GM18870 (cell line): Measurements from ENCODE around the gene CRYL1.
"Not testable (repeated sequence)": the region's sequence is repeated elsewhere in the genome, so short reads cannot be mapped to it uniquely, and the experiment has no call there.

Experiments
- ATAC-seq: cut with Tn5 transposase; IDR thresholded peaks from one replicate; pipeline ENCODE4 v1.9.1; 2021; ENCODE audit warnings: moderate library complexity; ENCODE audit not compliant: unreplicated experiment

CRYL1 gene

DNA sequence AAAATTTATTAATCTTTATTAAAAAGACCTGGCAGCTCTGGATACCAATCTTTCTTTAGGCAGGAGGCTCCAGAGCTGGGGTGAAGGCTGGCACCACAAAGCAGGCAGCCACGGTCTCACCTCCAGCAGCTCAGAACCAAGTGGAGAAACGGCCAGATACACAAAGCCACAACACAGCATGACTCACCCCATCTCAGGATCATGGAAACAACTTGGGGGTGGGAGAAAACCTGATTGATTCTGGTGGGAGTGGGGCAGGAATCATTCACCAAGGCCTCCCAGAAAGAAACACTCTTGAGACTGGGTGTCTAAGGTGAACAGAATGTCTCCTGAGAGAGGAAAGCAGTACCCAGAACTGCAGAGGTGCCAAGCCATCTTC is 64.2 kb downstream of the CRYL1 start:
- ATAC-seq, result no peak

DNA sequence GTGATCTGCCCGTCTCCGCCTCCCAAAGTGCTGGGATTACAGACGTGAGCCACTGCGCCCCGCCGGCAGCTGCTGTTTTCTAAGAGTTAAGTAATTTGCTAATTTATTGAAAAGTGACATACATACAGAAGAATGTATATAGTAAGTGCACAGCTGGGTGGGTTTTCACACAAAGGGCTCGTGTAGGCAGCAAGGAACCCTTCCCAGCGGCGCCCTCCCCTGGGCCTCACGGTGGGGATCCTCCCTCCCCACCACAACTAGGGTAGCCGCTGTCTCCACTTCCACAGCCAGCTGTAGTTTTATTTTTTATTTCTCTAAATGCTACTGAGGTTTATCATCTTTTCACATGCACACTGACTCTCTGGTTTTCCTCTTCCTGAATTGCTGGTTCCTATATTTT is 64.9 kb downstream of the CRYL1 start:
- ATAC-seq, result no peak

DNA sequence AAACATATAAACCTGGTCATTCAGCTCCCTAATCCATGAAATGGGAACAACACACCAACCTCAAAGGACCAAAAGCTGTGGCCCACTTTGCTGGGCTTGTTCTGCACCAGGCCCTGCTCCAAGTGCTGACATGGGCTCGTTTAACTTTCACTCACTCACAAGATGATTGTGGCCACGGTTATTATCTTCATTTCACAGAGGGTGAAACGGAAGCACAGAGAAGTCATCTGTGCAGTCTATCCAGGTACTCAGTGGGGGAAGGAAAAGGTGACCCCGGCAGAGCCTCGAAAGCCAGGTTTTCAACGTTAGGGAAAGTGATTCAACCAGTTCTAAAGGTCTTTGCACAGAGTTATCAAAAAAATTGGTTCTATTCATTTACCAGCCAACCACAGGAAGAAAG is 68.0 kb downstream of the CRYL1 start:
- no peak for ATAC-seq

DNA sequence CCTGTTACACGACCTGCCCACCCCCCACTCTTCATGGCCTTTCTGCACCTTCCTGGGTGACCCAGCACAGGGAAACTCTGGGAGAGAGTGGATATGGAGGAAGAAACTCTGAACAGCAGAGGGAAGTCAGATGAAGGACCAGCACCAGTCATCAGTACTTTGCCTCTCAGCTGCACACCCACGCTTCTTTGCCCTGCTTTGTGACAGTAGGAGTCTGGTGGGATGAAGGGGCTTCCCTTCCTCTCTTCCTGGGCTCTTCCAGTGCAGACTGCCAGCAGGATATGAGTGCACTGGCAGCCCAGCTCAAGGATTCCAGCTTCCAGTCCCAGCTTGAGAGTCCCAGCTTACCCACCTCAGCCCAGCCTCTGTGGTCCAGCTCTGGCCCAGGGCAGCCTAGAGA is 68.9 kb downstream of the CRYL1 start:
- no peak for ATAC-seq

DNA sequence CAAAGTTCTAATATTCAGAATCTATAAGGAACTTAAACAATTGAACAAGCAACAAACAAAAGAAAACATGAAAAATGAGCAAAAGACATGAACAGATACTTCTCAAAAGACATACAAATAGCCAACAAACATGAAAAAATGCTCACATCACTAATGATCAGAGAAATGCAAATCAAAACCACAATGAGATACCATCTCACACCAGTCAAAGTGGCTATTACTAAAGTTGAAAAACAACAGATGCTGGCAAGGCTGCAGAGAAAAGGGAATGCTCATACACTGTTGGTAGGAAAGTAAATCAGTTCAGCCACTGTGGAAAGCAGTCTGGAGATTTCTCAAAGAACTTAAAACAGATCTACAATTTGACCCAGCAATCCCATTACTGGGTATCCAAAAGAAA is 74.3 kb downstream of the CRYL1 start:
- ATAC-seq, result peak; percentile 82

DNA sequence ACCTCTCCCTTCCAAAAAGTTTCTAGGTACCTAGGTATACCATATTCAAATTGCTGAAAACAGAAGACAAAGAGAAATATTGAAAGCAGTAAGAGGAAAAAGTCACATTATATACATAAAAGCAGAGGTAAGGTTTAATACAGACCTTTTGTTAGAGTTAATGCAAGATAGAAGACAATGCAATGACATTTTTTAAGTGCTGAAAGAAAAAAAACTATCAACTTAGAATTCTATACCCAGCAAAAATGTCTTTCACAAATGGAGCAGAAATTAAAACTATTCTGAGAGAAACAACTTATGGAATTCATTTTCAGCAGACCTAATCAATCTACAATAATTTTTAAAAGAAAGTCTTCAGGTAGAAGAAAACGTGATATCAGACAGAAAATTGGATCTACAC is 77.2 kb downstream of the CRYL1 start:
- no peak for ATAC-seq

DNA sequence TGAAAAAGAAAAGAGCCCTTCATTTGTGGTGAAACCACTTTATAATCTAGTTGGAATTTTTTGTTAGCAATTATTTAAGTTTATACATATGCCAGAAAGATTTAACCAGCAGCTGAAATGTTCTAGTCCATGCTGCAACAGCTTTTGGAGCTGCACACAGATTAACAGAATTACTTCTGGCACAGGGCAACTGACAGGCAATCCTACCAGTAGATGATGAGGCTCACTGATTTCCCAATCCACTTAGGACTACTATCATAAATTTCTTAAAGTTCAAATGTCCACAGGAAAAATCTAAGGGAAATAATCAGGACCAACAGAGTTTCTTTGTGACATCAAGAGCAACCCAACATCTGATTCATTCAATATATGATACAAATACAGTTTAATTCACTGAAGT is 78.8 kb downstream of the CRYL1 start:
- no peak for ATAC-seq

DNA sequence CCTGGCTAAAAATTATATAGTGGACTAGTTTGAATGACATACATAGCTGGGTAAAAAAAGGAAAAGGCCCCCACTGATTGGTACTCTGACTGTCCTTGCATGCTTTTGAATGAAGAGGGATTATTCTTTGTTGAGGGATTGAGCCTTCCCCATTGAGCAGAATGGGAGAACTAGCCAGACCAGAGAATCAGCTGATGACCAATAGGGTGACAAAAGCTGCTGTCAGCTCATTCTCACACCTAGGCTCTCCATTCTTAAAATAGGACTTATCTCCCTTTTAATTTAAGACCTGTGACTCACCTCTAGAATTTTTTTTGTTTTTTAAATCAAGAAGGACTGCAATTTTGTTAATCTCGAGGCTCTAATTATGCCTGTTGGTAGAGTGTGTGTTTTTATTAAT is 79.3 kb downstream of the CRYL1 start:
- ATAC-seq, result no peak

DNA sequence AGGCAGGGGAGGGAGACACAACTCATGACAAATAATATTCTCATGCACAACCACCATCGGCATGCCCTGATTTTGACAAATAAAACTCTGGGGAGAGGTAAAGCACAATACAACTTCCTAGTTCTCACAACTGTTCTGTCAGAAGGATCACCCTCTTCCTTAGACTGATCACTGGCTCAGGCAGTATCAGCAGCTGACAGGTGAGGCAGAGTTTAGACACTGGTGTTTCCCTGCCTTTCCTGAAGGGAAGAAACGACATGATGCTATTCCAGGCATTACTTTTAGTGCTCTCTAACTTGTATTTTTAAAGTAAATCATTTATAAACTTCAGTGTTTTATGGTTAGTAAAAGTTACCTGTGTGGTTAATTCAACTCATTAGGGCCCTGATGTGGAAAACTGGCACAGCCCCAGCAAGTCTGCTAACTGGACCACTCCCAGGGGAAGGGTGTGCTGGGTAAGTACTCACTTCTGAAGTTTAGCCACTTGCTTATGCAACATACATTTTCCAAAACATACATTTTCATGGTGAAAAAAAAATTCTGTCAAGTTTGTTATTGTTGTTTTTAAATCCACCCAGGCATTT is 82.8 kb downstream of the CRYL1 start:
- ATAC-seq, result no peak

DNA sequence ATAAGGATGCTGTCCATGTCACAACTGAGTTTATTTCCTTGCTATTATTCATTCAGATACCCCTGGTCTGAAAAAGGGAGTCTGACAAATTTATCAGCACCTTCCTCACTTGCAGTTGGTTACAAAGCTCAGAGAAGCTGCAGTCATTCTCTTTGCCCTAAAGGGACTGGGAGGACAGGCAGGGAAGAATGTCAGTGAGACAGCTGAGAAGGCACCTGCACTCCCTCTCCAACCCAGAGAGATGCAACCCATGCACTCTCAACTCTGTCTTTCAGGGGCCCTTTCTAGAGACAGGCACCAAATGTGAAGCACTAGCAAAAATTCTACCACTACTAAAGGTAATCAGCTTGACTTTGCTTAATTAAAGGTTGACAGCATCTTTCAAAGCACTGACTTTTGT is 83.3 kb downstream of the CRYL1 start:
- ATAC-seq, result no peak

DNA sequence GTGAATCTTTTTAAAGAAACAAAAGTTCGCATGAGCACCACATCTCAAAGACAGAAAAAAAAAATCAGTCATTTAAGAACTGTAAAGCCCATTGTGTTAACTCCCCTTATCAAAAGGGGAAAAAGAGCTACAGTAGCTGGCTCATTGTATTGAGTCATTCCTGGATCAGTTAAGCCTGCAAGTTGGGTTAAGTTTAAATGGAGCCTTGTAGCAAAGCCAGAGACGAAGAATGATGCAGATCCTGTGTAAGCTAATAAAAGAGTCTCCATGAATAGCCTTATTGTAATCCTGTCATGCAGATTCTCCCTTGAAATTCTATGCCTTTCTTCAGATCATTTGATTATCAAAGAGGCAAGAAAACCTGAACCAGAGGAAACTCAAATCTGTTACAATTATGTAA is 83.8 kb downstream of the CRYL1 start:
- no peak for ATAC-seq

DNA sequence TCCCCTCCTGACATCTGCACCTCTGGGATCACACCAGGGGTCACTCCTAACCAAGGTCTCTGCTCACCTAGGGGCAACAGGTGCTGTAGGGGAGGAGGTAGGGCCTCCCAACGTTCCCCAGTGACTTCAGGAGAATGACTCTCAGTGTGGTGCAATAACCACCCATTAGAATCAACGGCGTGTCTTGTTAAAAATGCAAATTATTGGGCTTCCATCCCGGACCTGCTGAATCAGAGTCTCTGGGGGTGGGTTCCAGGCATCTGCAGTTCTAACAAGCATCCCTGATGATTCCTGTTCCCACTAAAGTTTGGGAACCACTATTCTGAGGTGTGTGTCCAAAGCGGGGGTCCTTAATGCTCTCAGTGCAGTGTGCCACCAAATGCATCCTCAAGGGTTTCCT is 84.6 kb downstream of the CRYL1 start:
- ATAC-seq, result no peak

DNA sequence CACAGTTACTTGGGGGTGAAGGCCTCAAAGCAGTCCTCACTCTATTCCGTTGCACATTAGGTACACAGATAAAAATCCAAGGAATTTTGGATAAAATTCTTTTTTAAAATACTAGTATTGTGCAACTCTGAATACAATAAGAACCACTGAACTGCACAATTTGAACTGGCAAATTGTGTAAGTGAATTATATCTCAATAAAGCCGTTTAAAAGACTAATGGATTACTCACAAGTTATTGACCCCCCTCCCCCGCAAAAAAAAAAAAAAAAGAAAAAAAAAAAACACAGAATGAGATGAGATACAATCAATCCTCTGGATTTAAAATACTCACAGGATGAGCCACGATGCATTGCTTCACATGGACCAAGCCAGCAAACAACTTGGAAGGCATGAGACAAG is 86.4 kb downstream of the CRYL1 start:
- no peak for ATAC-seq

DNA sequence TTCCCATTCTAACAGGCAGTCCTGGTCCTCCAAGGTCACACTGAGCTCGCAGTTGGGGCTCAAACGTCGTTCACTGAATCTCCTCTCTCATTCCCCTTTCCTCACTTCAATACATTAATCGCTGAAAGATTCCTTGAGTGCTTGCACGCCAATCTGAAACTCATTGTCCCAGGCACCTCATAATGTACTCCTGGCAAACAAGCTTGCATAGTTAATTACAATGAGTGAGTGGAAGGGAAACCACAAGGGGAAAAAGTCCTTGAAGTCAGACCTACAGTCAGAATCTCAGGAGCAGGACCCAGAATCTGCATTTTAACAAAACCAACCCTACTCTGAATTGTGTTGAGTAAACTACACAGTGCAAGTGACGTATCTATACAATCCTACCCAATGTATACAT is 86.9 kb downstream of the CRYL1 start:
- no peak for ATAC-seq

DNA sequence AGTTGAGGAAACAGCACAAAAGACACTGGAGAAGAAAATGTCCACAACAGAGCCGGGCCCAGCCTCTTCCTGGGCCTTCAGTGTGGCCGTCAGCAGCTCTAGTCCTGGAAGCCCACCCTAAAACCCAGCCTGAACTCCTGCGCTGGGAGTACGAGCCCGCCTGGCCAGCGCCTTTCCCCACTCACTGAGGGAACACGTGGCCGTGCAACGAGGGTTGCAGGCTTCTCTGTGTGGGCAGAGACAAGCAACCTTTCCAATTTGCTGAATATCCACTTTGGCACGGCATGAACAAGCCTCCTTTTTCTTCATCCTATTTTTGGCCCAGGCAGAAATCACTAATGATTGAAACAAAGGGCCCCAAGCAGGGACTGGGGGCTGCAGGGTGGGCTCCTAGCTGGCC is 89.2 kb downstream of the CRYL1 start:
- no peak for ATAC-seq

DNA sequence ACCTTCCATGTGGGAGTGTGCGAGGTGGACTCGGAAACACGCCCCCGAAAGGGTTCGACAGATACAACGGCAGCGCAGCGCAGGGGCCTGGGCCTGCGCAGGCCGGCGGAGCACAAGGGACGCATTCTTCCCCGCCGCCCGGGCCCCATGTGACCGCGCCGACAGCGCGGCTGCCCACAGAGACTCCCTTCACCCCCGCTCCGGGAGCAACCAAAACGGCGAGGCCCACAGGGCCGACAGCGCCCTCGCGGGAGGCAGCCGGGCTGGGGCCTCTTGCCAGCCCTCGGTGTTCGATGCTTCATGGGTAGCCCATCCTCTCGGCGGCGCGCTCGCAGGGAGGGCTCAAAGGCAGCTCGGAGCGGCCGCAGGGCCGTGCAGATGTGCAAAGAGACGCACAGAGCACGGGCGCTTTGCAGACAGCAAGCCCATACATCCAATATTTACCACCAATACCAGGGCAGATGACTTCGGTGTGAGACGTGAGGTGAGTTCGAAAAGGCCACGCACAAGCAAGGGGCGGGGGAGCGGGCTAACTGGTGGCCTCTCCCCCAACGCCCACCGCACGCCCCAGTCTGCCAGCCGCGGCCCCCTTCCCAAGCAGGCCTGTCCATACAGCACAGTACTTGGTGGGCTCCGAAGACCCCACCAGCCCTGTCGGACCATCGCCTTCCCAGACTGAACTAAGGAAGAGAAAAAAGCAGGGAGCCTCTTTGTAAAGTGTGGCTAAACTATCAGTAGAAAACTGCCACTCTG is 89.9 kb downstream of the CRYL1 start:
- ATAC-seq, result no peak

DNA sequence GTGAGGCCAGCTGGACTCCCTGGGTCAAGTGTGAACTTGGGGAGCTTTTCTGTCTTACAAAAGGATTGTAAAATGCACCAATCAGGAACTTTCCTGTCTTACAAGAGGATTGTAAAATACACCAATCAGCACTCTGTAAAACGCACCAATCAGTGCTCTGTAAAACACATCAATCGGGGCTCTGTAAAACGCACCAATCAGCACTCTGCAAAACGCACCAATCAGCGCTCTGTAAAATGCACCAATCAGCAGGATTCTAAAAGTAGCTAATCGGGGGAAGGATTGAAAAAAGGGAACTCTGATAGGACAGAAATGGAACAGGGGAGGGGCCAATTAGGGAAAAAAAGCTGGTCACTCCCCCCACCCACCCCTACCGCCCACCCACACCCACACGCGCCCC is 91.4 kb downstream of the CRYL1 start:
- ATAC-seq, result not testable (repeated sequence)

DNA sequence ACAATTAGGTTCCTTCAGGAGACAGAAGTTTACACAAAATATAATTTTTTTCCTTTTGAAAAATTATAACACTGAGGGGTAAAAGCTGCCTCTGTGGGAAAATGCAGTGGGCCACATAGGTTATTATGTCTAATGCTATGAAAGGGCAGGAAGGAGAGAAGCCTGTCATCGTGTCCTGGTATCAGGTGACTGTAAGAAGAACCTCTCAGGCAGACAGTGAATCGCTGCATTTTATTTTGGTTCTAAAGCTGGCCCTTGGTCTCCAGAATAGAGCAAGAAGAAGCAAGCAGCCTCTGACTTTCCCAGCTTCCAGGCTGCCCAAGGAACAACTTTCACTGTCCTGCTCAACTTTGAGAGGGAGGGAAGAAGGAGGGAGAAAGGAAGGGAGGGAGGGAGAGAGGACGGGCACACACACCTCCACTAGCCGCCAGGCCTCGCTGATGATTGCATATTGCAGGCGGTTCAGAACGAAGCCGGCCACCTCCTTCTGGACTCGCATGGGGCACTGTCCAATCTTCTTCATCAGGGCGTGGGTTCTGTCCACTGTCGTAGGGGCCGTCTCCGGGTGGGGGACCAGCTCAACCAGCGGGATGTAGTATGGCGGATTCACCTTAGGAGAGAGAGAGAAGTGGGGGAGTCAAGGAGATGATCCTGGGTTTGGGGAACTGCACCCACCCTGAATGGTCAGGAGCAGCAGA is 93.8 kb downstream of the CRYL1 start:
- ATAC-seq, result no peak

DNA sequence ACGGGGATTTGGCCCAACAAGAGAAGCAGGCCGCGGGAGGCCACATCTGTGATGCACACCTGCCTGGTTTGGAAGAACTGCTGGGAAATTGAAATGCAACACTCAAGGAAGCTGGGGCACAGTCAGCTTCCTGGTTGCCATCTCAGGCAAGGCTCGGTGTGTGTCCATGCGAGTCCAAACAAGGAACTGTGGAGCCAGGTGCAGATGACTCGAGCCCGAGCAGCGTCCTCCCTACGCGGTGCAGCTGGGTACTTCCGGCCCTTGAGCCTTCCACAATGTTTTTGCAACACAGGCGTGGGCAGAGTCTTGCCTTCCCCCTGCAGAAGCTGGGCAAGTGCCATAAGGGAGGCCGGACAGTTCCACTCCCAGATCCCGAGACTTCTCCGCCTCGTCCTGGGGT is 94.6 kb downstream of the CRYL1 start:
- no peak for ATAC-seq

DNA sequence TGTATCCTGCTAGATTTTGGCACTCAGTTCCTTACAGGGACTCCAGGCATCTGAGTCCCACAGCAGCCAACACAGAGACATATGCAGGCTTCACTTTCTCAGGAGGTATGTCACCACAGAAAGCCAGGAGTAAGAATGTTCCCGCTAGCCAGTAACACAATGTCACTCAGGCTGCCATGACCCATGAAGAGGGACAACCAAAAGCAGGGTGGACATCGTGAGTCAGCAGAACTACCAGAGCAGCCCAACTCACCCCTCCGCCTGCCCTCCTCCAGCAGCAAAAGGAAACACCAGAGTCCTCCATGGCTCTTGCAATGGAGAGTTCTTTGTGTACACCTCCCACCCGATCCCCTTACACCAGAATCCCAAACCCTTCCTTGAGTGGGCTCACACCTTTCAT is 95.4 kb downstream of the CRYL1 start:
- no peak for ATAC-seq

DNA sequence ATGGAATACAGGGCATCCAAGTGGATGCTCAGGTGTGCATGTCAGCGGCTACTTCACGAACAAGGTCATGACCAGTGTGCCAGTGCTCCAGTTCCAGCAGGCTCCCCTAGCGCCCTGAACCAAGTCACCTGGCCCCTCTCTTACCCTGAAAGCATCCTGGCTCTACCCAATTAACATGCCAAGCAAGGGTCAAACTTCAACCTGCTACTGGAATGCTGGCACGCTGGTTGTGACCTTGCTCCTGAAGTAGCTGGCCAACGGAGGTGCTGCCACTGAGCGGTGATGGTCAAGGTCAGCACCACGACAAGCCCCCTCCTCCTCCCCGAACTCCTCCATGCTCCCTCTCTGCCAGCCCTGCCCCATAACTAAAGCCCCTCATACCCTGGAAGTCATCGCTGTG is 96.0 kb downstream of the CRYL1 start:
- no peak for ATAC-seq
